GM12891 (cell line): ENCODE measurements around the gene ZSWIM6.

Source experiments
- DNase-seq: peaks from one replicate; pipeline ENCODE4 v3.0.0; 2011; ENCODE audit warnings: low spot score; ENCODE audit not compliant: insufficient read length
- FAIRE-seq: peaks from 2 replicates; lab custom pipeline; 2011; peaks lifted over from hg19 to GRCh38; lab: Jason Lieb, UNC
- PAX5 ChIP-seq: IDR thresholded peaks from 2 replicates; pipeline ENCODE4 v1.6.1; 2011; ENCODE audit warnings: low read length, moderate library complexity, mild to moderate bottlenecking; ENCODE audit not compliant: insufficient read depth, severe bottlenecking
- POLR2A ChIP-seq: IDR thresholded peaks from 2 replicates; pipeline ENCODE4 v1.6.1; 2011; ENCODE audit warnings: low read depth, low read length, control low read depth
- POLR2AphosphoS5 ChIP-seq: IDR thresholded peaks from 2 replicates; pipeline ENCODE4 v1.6.1; 2011; ENCODE audit warnings: low read depth, low read length, control low read depth
- POU2F2 ChIP-seq: IDR thresholded peaks from 2 replicates; pipeline ENCODE4 v1.6.1; 2011; ENCODE audit warnings: low read depth, mild to moderate bottlenecking, control low read depth, low read length, moderate library complexity
- SPI1 ChIP-seq: IDR thresholded peaks from 2 replicates; pipeline ENCODE4 v1.6.1; 2011; ENCODE audit warnings: low read depth, low read length, control low read depth
- TAF1 ChIP-seq: IDR thresholded peaks from 2 replicates; pipeline ENCODE4 v1.6.1; 2011; ENCODE audit warnings: low read depth, low read length, control low read depth

The ZSWIM6 gene

DNA sequence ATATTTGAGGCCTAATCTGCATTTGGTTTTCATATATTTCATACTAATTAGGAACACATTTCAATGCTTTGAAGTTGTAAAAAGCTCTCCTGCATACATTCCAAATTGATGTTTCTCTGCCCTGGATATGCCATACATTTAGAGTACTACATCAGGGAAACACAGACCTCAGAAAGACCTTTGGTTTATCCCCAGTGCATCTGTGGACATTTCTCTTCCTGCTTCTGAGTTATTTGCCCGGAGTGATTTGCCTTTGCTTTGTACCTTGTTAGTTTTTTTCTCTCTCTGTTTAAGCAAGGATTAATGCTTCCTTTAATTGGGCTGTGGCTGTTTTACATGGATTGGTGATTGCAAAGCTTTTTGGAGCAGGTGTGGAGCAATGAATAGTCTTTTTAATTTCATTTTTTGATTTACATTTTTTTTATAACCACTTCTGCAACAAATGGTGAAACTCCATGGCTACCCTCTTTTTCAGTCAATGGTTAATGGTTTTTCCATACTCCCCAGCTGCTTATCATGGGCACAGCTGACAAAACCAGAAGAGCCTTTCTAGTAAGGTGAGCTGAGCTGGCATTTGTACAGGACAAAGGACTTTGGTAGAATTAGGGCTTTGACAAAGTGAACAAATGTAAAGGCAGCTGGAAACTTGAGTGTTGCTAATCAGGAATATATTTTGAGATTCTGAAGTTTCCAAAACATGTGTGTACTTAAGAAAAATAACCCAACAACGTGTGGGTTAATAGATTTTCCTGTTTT, 54.2 kb downstream of the ZSWIM6 start:
- TF ChIP-seq SPI1 (no peak), POLR2AphosphoS5 (no peak), PAX5 (no peak), POLR2A (no peak), TAF1 (no peak), POU2F2 (no peak)
- FAIRE-seq (no peak), DNase-seq (no peak)

DNA sequence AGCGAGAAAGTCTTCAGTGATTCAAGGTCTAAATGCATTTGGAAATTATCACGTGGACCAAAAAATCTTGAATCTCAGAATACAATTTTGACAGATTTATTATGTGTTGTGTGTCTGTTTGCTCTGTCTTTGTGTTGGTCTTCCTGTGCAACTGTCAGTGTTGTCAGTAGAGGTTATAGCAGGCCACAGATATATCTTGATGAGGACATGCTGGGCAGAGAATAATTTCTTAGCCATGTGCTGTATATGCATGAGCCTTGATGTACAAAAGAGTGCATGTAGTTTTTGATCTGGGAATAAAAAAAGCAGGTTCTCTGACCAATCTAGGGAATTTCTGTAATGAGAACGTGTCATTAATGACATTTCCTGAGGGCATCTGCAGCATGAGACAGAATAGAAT, 57.6 kb downstream of the ZSWIM6 start:
- TF ChIP-seq SPI1, result no peak
- FAIRE-seq (no peak), DNase-seq (no peak)

DNA sequence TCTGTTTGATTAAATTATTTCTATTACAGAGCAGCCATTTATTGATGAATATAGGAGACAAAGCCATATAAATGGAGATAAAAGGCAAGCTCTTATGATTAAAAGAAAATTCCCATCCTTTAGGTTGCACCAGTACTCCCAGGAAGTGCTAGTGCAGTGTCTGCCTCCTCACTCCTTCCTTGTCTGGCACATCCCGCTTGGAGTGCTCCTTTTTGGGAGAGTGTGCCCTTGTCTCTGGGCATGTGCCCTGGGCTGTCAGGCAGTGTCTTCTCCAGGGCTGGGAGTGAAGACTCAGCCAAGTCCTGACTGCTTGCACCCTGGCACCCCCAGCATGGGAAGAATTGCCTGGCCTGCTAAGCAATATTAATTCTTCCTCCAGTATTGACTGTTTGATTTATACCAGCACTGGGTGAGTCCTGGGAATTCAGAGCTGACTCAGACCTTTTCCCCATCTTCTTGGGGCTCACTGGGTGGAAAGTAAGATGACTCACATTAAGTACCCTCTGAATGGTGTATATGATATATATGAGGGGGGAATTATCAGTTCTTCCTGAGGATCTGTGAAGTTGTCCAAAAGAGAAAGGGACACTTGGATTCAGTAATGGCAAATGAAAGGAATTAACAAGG, 62.1 kb downstream of the ZSWIM6 start:
- no peak for DNase-seq
- no peak for TF ChIP-seq PAX5
- no peak for TF ChIP-seq SPI1
- TF ChIP-seq TAF1, result no peak
- FAIRE-seq, result no peak

DNA sequence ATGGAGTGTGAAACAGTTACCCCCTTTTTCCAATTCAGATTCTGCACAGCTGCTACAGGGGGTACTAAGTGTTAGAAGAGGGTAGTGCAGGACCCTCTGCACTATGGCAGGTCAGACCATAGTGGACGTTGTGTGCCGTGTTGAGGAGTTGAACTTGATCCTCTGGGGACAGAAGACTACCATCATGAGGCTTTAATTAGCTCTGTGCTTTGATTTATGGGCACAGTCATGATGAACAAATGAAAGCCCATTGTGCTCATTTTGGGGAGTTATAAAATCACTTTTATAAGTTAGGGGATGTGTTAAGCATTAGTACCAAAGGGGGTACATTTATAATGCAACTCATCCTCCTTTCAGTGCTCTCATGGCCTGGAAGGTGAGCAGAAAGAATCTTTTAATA, 62.7 kb downstream of the ZSWIM6 start:
- DNase-seq (no peak), FAIRE-seq (no peak)
- no peak for TF ChIP-seq POLR2AphosphoS5

DNA sequence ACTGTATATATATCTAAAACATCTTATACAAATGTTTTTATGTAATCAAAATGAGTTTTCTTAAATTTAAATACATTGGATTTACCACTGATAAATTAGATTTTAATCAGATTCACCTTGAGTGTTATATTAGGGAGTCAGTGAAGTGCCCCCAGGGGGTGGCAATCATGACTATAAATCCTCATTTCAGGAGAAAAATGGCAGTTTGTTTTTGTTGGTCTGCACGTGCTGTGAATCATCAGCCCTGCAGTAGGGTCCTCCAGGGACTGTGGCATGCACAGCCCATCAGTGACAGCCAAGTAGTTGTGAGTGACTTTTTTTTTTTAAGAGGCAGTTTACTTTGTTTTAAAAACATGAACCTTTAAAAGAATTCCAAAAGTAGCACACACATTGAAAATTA, 65.2 kb downstream of the ZSWIM6 start:
- TF ChIP-seq TAF1 (no peak), PAX5 (no peak), POLR2AphosphoS5 (no peak), POLR2A (no peak), POU2F2 (no peak), SPI1 (no peak)
- FAIRE-seq (no peak), DNase-seq (no peak)

DNA sequence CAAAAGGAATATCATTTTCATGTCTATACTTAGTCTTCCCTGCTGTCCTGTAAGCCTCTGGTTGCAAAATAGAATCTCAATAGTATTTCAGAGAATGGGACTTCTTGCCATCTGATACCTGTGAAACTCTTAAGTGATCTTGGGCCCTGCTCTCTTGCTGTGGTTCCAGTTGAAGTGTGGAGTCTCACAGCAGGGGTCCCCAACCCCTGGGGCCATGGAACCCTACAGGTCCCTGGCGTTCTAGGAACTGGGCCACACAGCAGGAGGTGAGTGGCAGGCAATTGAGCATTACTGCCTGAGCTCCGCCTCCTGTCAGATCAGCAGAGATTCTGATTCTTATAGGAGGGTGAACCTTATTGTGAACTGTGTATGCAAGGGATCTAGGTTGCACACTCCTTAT, 65.9 kb downstream of the ZSWIM6 start:
- TF ChIP-seq POLR2AphosphoS5 (no peak), PAX5 (no peak), SPI1 (no peak), POLR2A (no peak), POU2F2 (no peak), TAF1 (no peak)
- DNase-seq (no peak), FAIRE-seq (no peak)

DNA sequence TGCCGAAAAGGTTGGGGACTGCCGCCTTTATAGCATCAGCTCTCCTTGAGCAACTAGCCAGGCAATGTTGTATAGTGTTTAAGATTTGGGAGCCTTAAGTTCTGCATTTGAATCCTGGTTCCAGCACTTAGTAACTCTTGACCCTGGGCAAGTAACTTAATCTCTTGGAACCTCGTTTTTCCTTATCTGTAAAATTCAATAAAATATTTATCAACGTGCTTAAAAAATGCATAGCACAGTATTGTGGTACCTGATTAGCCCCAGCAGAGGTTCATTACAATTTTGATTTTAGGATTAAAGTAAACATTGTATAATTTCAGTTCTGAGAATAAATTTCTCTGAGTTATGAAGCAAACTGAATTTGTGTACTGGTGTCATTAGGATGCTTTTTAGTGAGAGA, 66.4 kb downstream of the ZSWIM6 start:
- no peak for TF ChIP-seq POU2F2
- TF ChIP-seq PAX5, result no peak
- no peak for TF ChIP-seq POLR2A
- TF ChIP-seq TAF1, result no peak
- no peak for TF ChIP-seq SPI1
- TF ChIP-seq POLR2AphosphoS5, result no peak
- no peak for FAIRE-seq

DNA sequence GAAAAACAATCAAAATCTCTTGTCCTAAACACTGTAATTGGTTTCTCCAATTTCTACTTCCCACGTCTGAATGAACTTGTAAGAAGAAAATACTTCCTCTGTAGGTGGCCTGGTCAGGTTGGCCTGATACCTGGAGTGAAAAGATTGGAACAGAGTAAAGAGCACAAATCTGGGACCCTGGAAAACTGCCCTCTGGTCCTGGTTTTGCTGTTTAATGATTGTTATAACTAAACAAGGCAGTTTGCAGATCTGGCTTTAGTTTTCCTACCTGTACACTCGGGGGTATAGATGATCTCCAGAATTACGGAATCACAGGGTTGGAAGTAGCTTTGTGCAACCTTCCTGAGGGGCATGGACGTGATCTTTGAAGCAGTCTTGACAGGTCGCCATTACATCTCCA, 67.6 kb downstream of the ZSWIM6 start:
- TF ChIP-seq PAX5, result no peak
- no peak for TF ChIP-seq POLR2A
- TF ChIP-seq TAF1, result no peak
- no peak for TF ChIP-seq SPI1
- TF ChIP-seq POU2F2, result no peak
- TF ChIP-seq POLR2AphosphoS5, result no peak
- DNase-seq, result no peak
- no peak for FAIRE-seq

More for the DNA sequence above, 66.4 kb downstream of the ZSWIM6 start:
- no peak for DNase-seq

DNA sequence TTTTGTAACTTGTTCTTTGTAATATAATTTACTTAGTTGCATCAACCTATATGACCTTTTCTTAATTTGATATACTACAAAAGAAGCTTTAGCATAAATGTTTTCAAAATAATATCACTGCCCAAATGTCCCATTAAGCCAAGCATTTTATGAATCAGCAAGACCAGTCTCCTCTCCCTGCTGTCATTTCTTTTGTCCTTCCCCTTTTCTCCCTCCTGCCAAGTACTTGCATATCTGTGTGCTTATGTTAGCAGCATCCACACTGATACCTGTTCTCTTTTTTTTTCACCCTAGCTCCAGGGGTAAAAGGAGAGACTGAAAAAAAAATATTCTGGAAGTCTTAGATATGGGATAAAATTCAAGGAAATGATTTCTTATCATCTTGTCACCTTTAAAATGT, 69.7 kb downstream of the ZSWIM6 start:
- no peak for DNase-seq
- no peak for TF ChIP-seq SPI1
- no peak for TF ChIP-seq TAF1
- TF ChIP-seq PAX5, result no peak
- no peak for TF ChIP-seq POU2F2
- TF ChIP-seq POLR2AphosphoS5, result no peak
- TF ChIP-seq POLR2A, result no peak
- no peak for FAIRE-seq

DNA sequence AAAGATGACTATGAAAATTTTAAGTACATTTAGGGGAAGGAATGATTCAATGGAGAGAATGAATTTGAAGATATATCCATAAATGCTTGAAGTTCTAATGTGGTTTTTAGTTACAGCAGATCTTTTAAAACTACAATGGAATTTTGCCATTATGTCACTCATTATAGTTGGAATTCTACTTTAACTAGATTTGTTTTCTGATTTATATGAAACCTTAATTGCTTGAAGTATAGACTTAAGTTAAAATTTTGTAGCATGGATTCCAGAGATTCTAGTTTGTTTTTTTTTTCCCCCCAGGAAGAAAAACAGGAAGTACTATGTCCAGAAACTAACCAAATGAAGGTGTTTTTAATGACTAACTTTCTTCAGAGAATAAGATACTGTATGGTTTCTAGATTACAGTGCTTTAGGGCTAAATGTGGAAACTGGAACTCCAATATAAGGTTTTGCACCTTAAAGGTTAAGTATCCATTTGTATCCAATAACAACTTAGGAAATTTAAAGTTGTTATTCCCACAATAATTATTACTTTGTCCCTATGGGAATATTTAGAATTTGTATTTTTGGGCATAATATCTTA, 70.3 kb downstream of the ZSWIM6 start:
- no peak for FAIRE-seq
- DNase-seq, result no peak
- no peak for TF ChIP-seq POU2F2
- no peak for TF ChIP-seq POLR2AphosphoS5
- no peak for TF ChIP-seq POLR2A
- no peak for TF ChIP-seq SPI1
- no peak for TF ChIP-seq PAX5
- TF ChIP-seq TAF1, result no peak
